Measurements from ENCODE around the gene MSL3B.
A peak's percentile ranks its signal among the peaks of the same experiment; 100 is the strongest.

The MSL3B gene

DNA sequence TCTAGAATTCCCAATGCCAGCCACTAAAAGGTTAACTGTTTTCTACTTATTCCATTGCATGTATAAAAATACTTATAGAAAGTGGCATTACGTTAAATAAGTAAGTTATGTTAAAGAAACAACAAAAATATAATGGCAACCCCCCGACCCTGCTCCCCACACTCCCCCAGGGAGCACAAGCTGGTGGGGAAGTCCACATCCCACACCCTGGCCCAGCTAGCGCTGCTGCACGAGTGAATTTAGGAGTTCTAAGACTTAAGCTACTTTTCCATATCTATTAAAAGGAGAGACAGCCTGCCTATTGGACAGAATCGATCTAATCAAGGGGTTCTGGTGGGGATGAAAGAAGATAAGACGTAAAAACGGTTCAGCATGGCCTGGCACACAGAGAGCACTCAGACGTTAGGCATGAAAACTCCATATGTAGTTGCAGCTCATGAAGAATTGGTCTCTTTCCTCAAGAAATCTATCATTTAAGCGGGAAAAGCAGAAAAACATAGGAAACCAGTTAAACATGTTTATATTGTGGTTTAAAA lies 30.4 kb downstream of the MSL3B start:
- no peaks in the 10 kb centered on the region for H3K36me3 ChIP-seq
- H3K27me3 ChIP-seq, result no peaks in the 10 kb centered on the region
- no peak for DNase-seq
- 87 to 91% methylated on average over 9 of the region's 9 CpGs for WGBS, 2 donors
- H3K4me3 ChIP-seq, result no peak overlapping the region
- no peaks in the 10 kb centered on the region for H3K4me1 ChIP-seq
- intact Hi-C loops (cut with DNase I), result no loop called here
- no peak for TF ChIP-seq POLR2A (IDR thresholded peaks at IDR 0.05)
- TF ChIP-seq, protein P1, sequence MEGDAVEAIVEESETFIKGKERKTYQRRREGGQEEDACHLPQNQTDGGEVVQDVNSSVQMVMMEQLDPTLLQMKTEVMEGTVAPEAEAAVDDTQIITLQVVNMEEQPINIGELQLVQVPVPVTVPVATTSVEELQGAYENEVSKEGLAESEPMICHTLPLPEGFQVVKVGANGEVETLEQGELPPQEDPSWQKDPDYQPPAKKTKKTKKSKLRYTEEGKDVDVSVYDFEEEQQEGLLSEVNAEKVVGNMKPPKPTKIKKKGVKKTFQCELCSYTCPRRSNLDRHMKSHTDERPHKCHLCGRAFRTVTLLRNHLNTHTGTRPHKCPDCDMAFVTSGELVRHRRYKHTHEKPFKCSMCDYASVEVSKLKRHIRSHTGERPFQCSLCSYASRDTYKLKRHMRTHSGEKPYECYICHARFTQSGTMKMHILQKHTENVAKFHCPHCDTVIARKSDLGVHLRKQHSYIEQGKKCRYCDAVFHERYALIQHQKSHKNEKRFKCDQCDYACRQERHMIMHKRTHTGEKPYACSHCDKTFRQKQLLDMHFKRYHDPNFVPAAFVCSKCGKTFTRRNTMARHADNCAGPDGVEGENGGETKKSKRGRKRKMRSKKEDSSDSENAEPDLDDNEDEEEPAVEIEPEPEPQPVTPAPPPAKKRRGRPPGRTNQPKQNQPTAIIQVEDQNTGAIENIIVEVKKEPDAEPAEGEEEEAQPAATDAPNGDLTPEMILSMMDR (IDR thresholded peaks at IDR 0.05), result no peak
- no peak overlapping the region for H3K27ac ChIP-seq
- no peaks in the 10 kb centered on the region for H3K9me3 ChIP-seq

DNA sequence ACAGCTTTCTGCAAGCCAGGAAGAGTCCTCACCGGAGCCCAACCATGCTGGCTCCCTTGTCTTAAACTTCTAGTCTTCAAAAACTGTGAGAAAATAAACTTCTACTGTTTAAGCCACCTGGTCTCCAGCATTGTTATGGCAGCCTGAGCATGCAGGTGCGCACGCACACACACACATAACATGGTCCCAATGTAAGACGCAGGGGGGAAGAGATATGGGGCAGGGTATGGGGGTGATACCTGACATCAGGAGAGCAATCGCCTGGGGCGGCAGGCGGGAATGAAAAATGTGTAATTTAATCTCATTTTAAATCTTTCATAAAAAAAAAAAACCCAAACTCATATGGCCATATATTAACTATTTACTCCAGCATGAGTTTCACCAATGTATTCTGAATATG lies 31.8 kb downstream of the MSL3B start:
- H3K27me3 ChIP-seq, result no peaks in the 10 kb centered on the region
- H3K9me3 ChIP-seq, result no peaks in the 10 kb centered on the region
- no peak for DNase-seq
- H3K27ac ChIP-seq, result no peak overlapping the region
- intact Hi-C loops (cut with DNase I), result no loop called here
- TF ChIP-seq, protein P1 (IDR thresholded peaks at IDR 0.05), result no peak
- no peak for TF ChIP-seq EP300 (IDR thresholded peaks at IDR 0.05)
- TF ChIP-seq POLR2A (IDR thresholded peaks at IDR 0.05), result no peak
- no peak for TF ChIP-seq POLR2AphosphoS5 (IDR thresholded peaks at IDR 0.05)
- no peaks in the 10 kb centered on the region for H3K36me3 ChIP-seq
- H3K4me1 ChIP-seq, result no peaks in the 10 kb centered on the region
- 98 to 99% methylated on average over 7 of the region's 7 CpGs for WGBS, 2 donors
- H3K4me3 ChIP-seq, result no peak overlapping the region

GRCh38 chr2:233835230-233836186 lies 32.7 kb downstream of the MSL3B start:
- intact Hi-C loops (cut with DNase I), result no loop called here
- no peak overlapping the region for H3K4me3 ChIP-seq
- DNase-seq, result no peak
- no peaks in the 10 kb centered on the region for H3K9me3 ChIP-seq
- no peaks in the 10 kb centered on the region for H3K27me3 ChIP-seq
- H3K27ac ChIP-seq, result no peak overlapping the region
- TF ChIP-seq, protein P1 (IDR thresholded peaks at IDR 0.05), result no peak
- TF ChIP-seq EP300 (IDR thresholded peaks at IDR 0.05) (no peak), POLR2A (IDR thresholded peaks at IDR 0.05) (no peak), POLR2AphosphoS5 (IDR thresholded peaks at IDR 0.05) (no peak)
- no peaks in the 10 kb centered on the region for H3K4me1 ChIP-seq
- 73 to 91% methylated on average over 14 of the region's 14 CpGs for WGBS, 2 donors
- H3K36me3 ChIP-seq, result no peaks in the 10 kb centered on the region

- no peaks in the 10 kb centered on the region for H3K4me1 ChIP-seq
- TF ChIP-seq, protein P1 (IDR thresholded peaks at IDR 0.05), result no peak
- TF ChIP-seq POLR2AphosphoS5 (IDR thresholded peaks at IDR 0.05) (no peak), POLR2A (IDR thresholded peaks at IDR 0.05) (no peak), EP300 (IDR thresholded peaks at IDR 0.05) (no peak)
- intact Hi-C loops (cut with DNase I), result no loop called here
- no peak overlapping the region for H3K4me3 ChIP-seq
- WGBS, 2 donors, result 83 to 85% methylated on average over 10 of the region's 10 CpGs
- H3K27ac ChIP-seq, result no peak overlapping the region
- H3K27me3 ChIP-seq, result no peaks in the 10 kb centered on the region
- H3K9me3 ChIP-seq, result no peaks in the 10 kb centered on the region
- DNase-seq, result peak; percentile 60
- H3K36me3 ChIP-seq, result no peaks in the 10 kb centered on the region
Measured at GRCh38 chr2:233833345-233833744, 34.8 kb downstream of the MSL3B start.
